Stimulated activated CD4-positive, alpha-beta T cell treated with anti-CD3 and anti-CD28 coated beads, Interleukin-1b, Interleukin-23, amount 100 ng/mL, for 4 hours (primary cell): ENCODE results near the gene SEL1L.
"Not testable (repeated sequence)": the region's sequence is repeated elsewhere in the genome, so short reads cannot be mapped to it uniquely, and the experiment has no call there.

Source experiments
- DNase-seq, 2 donors: peaks; one replicate each; pipeline ENCODE4 v3.0.0-alpha.2; 2020; ENCODE audit warnings: low read depth in 2 of 2

The SEL1L gene

DNA sequence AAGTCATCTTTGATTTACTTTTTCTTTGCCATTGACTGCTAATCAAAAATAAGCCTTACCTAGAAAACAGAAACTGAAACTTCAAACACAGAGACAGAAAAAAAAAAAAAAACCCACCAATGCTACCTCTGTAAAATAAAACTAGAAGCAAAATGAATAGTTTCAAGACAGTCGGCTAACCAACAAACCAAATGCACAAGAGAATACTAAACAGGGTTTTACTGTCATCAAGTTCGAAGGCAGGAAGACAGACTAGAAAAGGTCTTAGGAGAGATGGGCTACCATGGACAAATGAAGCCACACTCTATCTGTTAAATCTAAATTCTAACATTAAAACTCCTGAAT lies 59.5 kb downstream of the SEL1L start:
- DNase-seq: no peak

DNA sequence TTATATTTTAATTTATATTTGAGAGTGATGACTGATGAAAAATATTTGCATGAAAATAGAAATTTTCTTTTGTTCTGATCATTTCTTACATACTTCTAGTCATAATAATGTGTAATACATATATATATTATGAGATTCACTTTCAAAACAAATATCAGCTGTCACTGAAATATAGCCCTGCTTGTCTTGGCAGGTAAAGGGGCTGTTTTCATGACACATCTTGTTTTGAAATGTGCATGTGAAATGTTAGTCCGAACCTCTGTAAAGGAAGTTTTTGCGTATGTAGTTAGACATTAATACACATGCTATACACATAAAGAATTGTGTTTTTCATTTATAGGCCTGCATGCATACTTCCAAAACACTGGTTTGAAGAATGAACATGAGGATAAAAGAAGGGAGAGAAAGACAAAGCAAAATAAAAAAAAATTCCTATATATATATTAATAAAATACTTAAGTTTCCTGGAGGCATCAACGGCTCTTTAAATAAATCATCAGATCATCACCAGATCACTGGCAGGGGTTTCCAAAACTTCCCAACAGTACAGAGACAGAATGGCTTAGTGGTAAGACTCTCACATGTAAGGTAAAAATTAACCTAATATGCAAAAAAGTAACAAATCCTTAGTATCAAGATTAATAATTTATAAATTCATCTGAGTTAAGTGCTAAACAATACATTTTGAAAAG lies 60.1 kb downstream of the SEL1L start:
- DNase-seq: no peak

DNA sequence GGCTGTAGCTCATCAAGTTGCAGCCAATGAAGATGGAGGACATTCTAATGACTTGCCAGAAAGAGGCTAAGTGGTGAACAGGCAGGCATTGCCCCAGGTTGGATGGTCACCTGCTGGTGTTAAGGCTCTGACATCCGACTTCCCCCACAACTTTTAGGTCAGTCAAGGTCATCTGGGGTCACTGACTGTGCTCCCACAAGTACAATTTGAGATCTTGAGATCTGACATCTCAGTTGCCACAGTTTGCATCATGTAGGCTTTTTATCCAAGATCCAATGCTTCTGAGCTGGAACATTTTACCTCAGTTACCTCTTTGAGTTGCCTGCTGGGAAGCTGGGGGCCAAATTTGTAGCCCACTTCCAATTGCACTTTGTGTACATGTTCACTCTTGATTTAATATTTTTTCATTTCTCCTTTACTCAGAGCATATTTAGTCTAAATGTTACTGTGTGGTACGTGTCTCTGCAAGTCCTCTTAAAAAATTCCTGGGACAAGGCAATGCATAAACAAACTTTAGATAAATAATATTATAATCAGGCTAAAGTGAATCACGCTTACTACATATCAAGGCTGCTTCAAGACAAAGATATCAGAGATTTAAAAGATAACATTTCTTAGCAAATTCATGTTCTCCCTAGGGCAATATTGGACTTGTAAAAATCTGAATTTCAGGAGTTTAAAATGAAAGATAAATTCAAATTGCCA lies 61.4 kb downstream of the SEL1L start:
- no peak for DNase-seq

DNA sequence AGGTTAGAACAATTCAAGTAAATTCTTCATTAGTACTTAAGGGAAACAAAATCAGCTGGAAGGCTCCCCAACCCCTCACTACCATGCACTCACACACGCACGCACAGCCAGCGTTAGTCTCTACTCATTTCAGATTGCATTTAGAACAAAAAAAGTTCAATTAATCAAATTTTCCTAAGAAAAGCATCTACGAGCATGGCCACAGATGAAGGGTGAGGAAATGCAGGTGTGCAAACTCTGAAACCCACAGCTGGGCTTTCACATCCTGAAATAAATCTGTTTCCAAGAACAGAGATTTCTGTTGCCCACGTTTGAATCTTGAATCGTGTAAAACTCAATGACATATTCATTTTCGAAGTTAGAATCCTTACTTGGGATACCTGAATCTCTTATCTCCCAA lies 62.6 kb downstream of the SEL1L start:
- no peak for DNase-seq

DNA sequence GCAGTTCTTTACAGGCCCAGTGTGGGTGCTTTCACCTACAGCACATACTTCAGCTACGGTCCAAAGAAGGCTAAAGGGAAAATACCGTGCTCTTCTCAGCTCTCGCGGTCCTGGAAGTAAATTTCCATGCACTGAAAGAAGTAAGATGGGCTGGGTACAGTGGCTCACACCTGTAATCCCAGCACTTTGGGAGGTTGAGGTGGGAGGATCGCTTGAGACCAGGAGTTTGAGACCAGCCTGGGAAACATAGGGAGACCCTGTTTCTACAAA lies 63.2 kb downstream of the SEL1L start:
- DNase-seq: not testable (repeated sequence)

DNA sequence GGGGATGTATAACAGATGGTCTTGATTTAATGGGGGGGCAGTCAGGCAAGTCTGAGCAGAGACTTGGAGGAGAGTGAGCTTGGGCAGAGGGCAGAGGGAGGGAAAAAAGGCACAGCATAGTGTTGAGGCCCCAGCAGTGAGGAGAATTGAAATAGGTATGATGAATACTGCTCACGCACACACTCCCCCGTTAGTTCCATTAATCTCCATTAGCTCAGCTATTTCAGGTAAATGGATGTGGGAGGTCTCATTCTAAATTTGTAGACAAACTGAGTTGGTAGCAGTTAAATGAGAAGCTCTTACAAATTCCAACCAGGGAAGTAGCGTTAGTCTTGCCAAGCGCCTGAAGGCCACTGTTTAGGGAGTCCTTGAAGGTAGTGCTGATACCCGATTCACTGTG lies 66.8 kb downstream of the SEL1L start:
- DNase-seq: no peak

DNA sequence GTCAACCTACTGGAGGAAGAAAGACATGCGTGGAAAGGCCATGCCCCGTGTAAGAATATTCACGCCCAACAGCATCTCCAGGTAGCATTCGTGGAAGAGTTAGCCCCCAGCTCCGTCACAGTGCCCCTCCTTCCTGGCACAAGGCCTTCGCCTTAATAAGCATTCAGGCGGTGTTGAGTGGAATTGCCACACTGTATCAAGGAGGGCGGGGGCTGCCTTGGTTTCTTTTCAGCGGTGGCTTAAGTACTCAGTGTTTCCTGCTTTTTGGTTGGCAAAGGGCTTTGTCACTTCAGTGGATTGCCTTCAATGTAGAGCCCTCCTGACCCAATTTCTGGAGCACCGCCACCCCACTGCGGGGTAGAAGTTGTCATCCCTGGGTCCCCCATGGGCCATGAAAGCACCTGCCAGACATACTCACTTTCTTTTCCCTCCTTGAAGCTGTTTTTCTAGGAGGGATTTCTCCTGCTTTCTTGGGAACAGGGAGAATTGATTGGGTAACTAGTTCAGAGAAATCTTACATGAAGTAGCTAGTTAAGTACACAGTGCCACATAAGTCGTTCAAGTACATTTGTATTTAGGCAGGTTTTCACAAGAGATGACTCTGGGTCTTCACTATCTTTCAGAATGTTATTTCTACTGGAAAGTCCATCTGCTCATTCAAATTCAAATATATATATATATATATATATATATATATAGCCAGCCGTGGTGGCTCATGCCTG lies 68.0 kb downstream of the SEL1L start:
- no peak for DNase-seq

DNA sequence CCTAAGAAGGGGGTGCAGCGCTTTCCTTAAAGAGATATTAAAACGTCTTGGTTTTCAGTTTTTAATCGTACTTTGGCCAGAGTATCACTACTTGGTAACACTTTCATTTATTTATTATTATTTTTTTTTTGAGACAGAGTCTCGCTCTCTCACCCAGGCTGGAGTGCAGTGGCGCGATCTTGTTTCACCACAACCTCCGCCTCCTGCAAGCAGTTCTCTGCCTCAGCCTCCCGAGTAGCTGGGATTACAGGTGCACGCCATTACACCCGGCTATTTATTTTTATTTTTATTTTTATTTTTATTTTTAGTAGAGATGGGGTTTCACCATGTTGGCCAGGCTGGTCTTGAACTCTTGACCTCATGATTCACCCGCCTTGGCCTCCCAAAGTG lies 68.7 kb downstream of the SEL1L start:
- not testable (repeated sequence) for DNase-seq

DNA sequence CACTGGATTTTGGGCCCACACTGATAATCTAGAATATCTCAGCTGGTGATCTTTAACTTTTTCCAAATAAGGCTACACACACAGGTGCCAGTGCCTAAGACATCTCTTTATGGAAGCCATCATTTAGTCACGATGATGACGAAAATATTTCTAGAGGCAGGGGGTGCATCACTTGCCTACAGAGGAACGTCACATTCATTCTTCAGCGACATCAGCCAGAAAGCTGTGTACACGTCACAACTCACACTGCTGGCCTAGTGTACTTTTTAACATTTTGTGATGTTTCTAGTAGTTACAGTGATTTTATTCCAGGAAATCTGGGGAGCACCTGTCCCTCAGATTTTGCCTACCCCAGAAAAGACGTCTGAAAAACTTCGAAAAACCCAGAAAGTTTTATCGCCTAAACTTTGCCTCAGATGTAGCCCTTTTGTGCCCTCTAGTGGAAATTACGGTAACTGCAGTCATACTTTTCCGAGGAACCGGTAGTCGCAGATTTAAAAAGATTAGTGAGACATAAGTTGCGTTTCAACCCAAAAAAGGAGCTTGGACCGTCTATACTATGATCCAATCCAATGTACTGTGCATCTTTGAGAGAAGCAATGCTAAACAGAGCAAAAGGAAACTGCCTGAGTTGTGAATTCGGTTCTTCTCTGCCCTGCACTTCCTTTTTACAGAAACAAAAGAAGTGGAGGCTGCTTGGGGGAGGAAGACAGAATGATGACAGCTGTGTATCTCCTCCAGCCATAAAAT lies 69.2 kb downstream of the SEL1L start:
- DNase-seq: peak in 1 of 2 donors; percentile 65

DNA sequence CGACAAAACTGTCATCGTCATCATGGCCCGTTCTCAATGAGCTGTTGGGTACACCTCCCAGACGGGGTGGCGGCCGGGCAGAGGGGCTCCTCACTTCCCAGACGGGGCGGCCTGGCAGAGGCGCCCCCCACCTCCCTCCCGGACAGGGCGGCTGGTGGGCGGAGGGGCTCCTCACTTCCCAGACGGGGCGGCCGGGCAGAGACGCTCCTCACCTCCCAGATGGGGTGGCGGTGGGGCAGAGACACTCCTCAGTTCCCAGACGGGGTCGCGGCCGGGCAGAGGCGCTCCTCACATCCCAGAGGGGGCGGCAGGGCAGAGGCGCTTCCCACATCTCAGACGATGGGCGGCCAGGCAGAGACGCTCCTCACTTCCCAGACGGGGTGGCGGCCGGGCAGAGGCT lies 71.3 kb downstream of the SEL1L start:
- not testable (repeated sequence) for DNase-seq

DNA sequence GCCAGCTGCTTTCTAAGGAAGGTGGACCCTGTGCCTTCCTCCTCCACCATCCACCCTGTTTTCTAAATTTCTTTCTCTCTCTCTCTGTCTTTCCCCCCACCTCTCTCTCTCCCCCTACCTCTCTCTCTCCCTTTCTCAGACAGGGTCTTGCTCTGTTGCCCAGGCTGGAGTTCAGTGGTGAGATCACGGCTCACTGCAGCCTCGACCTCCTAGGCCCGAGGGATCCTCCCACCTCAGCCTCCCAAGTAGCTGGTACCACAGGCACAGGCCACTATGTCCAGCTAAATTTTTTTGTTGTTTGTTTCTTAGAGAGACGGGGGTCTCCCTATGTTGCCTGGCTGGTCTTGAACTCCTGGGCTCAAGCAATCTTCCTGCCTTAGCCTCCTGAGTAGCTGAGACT lies 73.7 kb downstream of the SEL1L start:
- DNase-seq: no peak

DNA sequence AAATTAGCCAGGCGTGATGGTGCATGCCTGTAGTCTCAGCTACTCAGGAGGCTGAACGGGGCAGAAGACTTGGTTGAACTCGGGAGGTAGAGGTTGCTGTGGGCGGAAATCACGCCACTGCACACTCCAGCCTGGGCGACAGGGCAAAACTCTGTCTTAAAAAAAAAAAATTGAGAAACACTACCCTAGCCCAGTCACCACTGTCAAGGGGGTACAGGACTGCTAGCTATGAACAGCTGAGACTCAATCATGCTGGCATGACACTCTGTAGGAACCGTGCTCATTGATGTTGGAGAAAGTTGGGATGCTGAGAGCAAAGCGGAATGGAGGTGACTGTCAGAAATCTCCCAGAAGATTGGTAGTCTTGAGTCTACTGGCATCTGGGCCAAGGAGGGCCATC lies 75.3 kb downstream of the SEL1L start:
- no peak for DNase-seq

DNA sequence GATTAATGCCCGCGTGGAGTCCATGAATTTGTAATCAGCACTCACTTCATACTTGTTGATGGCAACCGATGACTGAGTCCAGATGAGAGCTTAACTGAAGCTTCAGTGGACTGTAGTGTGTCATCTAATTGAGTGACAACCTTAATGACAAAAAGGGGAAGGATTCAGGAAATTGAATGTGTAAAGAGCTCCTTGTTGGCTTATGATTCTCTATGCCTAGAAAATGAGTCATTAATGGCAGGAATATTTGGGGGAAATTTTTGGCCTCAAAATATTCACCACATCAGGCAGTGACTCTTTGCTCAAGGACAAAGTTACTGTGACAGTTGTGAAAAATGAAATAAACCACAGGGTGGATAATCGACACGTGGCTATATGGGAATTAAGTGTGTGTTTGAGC lies 78.3 kb downstream of the SEL1L start:
- DNase-seq: no peak

DNA sequence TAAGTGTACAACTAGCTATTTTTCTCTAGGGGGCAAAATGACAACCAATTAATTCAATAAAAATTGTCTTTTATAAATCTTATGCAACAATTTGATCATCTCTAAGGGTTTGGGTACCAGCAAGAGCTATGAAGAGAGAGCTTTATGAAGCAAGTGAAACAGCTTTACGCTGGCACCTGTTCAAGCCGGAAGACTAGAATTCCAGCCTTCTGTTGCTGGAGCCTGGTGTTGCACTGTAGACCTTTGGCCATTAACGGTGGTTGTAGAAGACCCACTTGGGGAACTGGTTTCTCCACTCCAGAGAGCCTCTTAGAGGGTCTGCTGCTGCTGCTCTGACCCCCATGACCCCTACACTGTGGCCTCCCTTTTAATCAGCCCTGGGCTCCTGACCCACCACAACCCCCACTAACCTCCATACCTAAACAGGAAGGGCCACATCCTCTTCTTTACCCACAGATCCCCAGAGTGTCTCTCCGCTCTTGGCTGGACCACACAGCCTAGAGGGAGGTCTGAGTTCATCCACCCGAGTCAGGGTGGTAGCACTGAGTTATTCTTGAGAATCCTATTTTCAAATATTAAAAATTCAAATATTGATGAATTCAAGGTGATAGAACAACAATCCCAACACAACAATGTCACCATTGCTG lies 79.0 kb downstream of the SEL1L start:
- DNase-seq: no peak

DNA sequence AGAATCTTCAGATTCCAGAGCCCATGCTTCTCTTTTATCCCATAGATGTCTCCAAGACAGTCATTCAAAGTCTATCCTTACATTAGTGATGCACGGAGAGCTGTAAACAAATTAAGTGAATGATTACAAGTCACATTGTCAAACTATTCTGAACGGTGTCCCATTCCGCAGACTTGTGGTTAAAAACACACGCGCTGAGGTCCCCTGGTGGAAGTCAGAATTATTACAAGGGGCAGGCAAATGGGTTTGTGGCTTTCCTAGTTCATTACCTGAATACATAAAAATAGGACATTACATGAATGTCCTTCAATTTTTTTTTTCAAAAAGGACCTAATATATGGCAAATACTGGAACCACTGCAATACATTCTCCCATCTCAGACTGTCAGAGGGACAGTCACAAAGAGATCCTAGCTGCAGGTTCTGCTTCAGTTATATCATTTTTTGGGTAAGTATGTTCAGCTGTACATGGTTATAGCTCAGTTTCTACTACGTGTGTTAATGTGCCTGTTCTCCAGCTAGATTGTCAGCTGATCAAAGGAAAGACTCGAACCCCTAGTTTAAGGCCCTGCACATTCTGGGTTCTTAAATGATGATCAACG lies 80.4 kb downstream of the SEL1L start:
- peak; percentile 23 to 38 for DNase-seq

DNA sequence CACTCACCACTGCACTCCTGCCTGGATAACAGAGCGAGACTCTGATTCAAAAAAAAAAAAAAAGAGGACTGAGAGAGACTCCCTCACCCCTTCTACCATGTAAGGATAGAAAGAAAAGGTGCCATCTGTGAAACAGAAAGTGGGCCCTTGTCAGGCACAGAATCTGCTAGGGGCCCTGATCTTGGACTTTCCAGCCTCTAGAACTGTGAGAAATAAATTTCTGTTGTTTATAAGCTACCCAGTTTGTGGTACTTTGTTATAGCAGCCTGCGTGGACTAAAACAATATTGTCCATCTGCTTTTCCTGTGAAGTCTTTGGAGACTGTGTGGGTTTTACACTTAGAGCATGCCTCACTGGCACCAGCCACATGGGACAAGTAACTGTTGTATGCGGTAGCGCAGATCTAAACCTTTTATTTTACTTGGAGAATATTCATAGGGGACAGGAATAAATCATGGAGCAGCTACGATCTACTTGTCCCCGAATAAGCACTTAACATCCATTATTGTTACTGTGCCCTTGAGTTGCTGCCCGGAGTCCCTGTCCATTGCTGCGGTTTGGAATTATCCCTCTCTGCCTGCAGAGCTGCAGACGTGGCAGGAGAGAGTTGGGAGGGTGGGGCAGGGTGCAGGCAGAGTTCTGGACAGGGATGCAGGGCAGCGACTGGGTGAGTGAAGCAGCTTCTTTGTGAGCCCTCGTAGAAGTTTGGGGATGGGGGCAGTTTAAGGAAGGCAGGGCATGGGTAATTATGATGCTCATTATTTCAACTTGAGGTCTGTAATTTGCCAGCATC lies 81.1 kb downstream of the SEL1L start:
- DNase-seq: no peak

DNA sequence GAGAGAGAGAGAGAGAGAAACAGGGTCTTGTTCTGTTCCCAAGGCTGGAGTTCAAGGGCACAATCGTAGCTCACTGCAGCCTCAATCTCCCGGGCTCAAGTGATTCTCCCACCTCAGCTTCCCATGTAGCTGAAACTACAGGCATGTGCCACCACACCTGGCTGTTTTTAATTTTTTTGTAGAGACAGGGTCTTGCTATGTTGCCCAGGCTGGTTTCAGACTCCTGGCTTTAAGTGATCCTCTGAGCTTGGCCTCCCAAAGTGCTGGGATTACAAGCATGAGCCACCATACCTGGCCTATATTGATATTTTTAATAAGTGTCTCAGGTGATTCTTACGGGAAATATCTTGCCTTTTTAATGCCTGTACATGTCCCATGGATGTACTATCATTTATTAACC lies 82.7 kb downstream of the SEL1L start:
- no peak for DNase-seq

DNA sequence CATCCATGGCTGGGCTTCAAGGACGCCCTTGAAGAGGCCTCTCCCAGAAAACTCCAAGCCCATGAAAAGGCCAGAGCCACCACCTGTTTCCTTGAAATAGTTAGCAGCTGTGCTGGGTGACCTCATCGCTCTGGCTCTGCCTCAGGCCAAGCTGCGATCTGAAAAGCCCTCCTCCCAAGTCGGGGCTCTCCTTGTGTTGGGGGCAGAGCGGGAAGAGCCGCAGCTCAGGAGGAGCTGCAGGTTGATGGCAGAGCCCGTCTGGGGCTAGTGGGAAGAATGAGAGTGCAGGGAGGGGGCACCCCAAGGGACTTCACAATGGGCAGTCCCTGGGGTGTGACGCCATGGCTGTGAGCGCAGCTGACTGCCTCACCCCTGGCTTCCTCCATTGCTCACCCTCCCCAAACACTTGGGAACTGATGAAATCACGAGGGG lies 83.5 kb downstream of the SEL1L start:
- no peak for DNase-seq

DNA sequence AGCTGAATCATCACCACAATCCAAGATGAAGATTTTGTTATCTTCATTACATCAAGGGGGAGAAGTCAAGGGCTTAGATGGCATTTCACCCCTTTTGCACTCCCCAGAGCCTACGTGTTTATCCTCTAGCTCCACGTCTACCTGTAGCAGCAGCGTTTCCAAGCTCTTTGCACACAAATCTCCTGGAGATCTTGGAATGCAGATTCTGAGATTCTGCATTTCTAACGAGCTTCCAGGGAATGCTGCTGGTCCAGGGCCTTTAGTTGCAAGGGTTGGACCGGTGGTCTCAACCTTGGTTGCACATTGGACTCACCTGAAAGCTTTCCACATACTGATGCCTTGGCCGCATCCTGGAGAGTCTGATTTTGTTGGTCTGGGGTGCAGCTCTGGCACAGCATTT lies 84.1 kb downstream of the SEL1L start:
- DNase-seq: no peak

DNA sequence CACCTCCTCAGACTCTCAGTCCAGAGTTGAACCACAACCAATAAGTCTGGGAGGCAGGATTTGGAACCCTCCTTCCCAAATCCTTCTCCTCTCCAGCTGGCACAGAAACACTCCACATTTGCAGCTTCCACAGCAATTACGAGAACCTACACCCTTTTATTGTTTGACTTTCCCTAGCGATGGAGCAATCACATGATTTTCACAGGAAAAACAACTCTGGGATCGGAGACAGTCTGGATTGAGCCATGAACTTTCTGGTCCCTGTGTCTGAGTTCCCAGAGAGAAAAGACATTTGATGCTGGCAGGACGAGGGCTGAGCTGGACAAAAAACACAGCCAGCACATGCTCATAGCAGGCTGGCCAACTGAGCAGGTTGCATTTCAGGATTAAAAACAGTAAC lies 84.5 kb downstream of the SEL1L start:
- DNase-seq: no peak
